H1 (cell line): ENCODE data around the gene ASXL3. TPM values are rescaled to one million over a fixed set of nuclear protein-coding genes. Genes with fewer than 3 reads are reported as not detected.
A peak's percentile ranks its signal among the peaks of the same experiment; 100 is the strongest.

Experiments used
- CTCF ChIA-PET: fragments of 300-600 bp; sonication (Branson Sonifier 250); formaldehyde crosslinking; loops from one replicate; lab custom pipeline; 2021; ENCODE audit not compliant: partially characterized antibody; lab: Charles Lee
- POLR2A ChIA-PET: fragments of 300-600 bp; sonication (Branson Sonifier 250); formaldehyde crosslinking; loops from one replicate; lab custom pipeline; 2021; ENCODE audit warnings: inconsistent platforms; ENCODE audit not compliant: partially characterized antibody; lab: Charles Lee
- DNase-seq, 2 experiments: peaks; one replicate each; pipeline versions ENCODE4 v3.0.0 to v3.0.0-alpha.2; 2010 to 2022; ENCODE audit warnings: low spot score in 2 of 2, low read depth in 1 of 2, mixed read lengths in 1 of 2
- FAIRE-seq: peaks from 2 replicates; lab custom pipeline; 2011; peaks lifted over from hg19 to GRCh38; lab: Jason Lieb, UNC
- H2AFZ ChIP-seq: 2 replicates; pipeline ENCODE4 v1.8.1; 2012; ENCODE audit warnings: low read length, inconsistent platforms
- H2AK5ac ChIP-seq: 2 replicates; pipeline ENCODE4 v1.6.1; 2013; ENCODE audit warnings: low read depth, low read length
- H2BK120ac ChIP-seq: replicated peaks from 2 replicates; pipeline ENCODE3; 2013; ENCODE audit warnings: low read depth, low read length, inconsistent platforms
- H2BK12ac ChIP-seq: 2 replicates; pipeline ENCODE4 v1.6.1; 2013; ENCODE audit warnings: low read depth, low read length
- H2BK15ac ChIP-seq: 2 replicates; pipeline ENCODE4 v1.6.1; 2013; ENCODE audit warnings: low read length
- H2BK20ac ChIP-seq: 2 replicates; pipeline ENCODE4 v1.6.1; 2013; ENCODE audit warnings: low read length
- H2BK5ac ChIP-seq: 2 replicates; pipeline ENCODE4 v1.6.1; 2013; ENCODE audit warnings: low read depth, low read length
- H3K14ac ChIP-seq: 2 replicates; pipeline ENCODE4 v1.6.1; 2013; ENCODE audit warnings: inconsistent platforms; ENCODE audit not compliant: insufficient read length
- H3K18ac ChIP-seq: 2 replicates; pipeline ENCODE4 v1.6.1; 2013; ENCODE audit warnings: low read length; ENCODE audit errors: extremely low read depth
- H3K23ac ChIP-seq: 2 replicates; pipeline ENCODE4 v1.6.1; 2013; ENCODE audit warnings: inconsistent platforms; ENCODE audit not compliant: insufficient read length
- H3K23me2 ChIP-seq: 2 replicates; pipeline ENCODE4 v1.6.1; 2013; ENCODE audit warnings: low read depth, low read length
- H3K27ac ChIP-seq: 2 replicates; pipeline ENCODE4 v1.6.1; 2011; ENCODE audit warnings: low read depth, low read length, inconsistent platforms
- H3K27me3 ChIP-seq, 4 experiments: replicated peaks in 1 of 4; 1 replicate in 1 of 4; 2 replicates in 3 of 4; pipeline versions ENCODE4 v1.6.1 to v1.8.1; 2011 to 2013; ENCODE audit warnings: low read length in 3 of 4, mild to moderate bottlenecking in 3 of 4, inconsistent platforms in 2 of 4, mixed read lengths in 2 of 4, moderate library complexity in 1 of 4; ENCODE audit not compliant: control insufficient read depth in 3 of 4, insufficient read depth in 3 of 4; ENCODE audit errors: extremely low read depth in 1 of 4
- H3K36me3 ChIP-seq, 4 experiments: 2 replicates each; pipeline versions ENCODE4 v1.6.1 to v1.8.1; 2011 to 2013; ENCODE audit warnings: mild to moderate bottlenecking in 4 of 4, low read length in 3 of 4, moderate library complexity in 2 of 4, control low read depth in 1 of 4, inconsistent platforms in 1 of 4; ENCODE audit not compliant: insufficient read depth in 4 of 4, control insufficient read depth in 2 of 4
- H3K4ac ChIP-seq: replicated peaks from 2 replicates; pipeline ENCODE3; 2013; ENCODE audit warnings: low read length, low read depth, mixed read lengths, inconsistent platforms; ENCODE audit not compliant: insufficient read length
- H3K4me1 ChIP-seq, 4 experiments: replicated peaks in 1 of 4; 1 replicate in 1 of 4; 2 replicates in 3 of 4; pipeline versions ENCODE4 v1.6.1 to v1.8.1; 2011 to 2013; ENCODE audit warnings: low read length in 3 of 4, inconsistent platforms in 2 of 4, mixed read lengths in 1 of 4; ENCODE audit not compliant: insufficient read depth in 4 of 4, control insufficient read depth in 3 of 4
- H3K4me2 ChIP-seq, 2 experiments: 2 replicates each; pipeline versions ENCODE4 v1.6.1 to v1.8.1; 2011 to 2013; ENCODE audit warnings: low read depth in 2 of 2, low read length in 2 of 2, control low read depth in 1 of 2, inconsistent platforms in 1 of 2, mild to moderate bottlenecking in 1 of 2; ENCODE audit not compliant: insufficient read depth in 1 of 2
- H3K4me3 ChIP-seq, 4 experiments: fragments of 200-600, 300-600 bp in 1 of 4; sonication (generic), shearing (Covaris generic), sonication (Bioruptor Twin) in 1 of 4; 2 replicates each; pipeline versions ENCODE4 v1.5.1 to v1.8.1; 2011 to 2016; ENCODE audit warnings: low read length in 4 of 4, low read depth in 3 of 4, control low read depth in 2 of 4, inconsistent platforms in 2 of 4, mild to moderate bottlenecking in 2 of 4, mixed read lengths in 1 of 4, moderate library complexity in 1 of 4; ENCODE audit not compliant: insufficient read depth in 2 of 4; ENCODE audit errors: extremely low read depth in 1 of 4
- H3K56ac ChIP-seq: replicated peaks from 2 replicates; pipeline ENCODE3; 2013; ENCODE audit warnings: low read depth, mild to moderate bottlenecking, mixed read lengths, low read length, inconsistent platforms; ENCODE audit not compliant: insufficient read length
- H3K79me1 ChIP-seq: 2 replicates; pipeline ENCODE4 v1.6.1; 2013; ENCODE audit warnings: low read depth, low read length, control low read depth
- H3K79me2 ChIP-seq, 2 experiments: 2 replicates each; pipeline versions ENCODE4 v1.6.1 to v1.8.1; 2012 to 2013; ENCODE audit warnings: low read length in 2 of 2, mild to moderate bottlenecking in 2 of 2, inconsistent platforms in 1 of 2; ENCODE audit not compliant: insufficient read depth in 2 of 2, control insufficient read depth in 1 of 2
- H3K9ac ChIP-seq, 4 experiments: replicated peaks in 1 of 4; 1 replicate in 1 of 4; 2 replicates in 3 of 4; pipeline versions ENCODE4 v1.6.1 to v1.8.1; 2011 to 2013; ENCODE audit warnings: low read depth in 3 of 4, low read length in 3 of 4, control low read depth in 2 of 4, mild to moderate bottlenecking in 2 of 4, moderate library complexity in 2 of 4, inconsistent platforms in 1 of 4; ENCODE audit errors: extremely low read depth in 1 of 4
- H3K9me3 ChIP-seq, 2 experiments: 2 replicates each; pipeline versions ENCODE4 v1.6.1 to v1.8.1; 2012 to 2013; ENCODE audit warnings: mild to moderate bottlenecking in 2 of 2, moderate library complexity in 2 of 2, control low read depth in 1 of 2, inconsistent platforms in 1 of 2, low read depth in 1 of 2, low read length in 1 of 2, mixed read lengths in 1 of 2; ENCODE audit not compliant: insufficient read depth in 2 of 2
- H4K20me1 ChIP-seq, 2 experiments: replicated peaks in 1 of 2; 2 replicates each; pipeline versions ENCODE3 to v1.8.1; 2011 to 2013; ENCODE audit warnings: inconsistent platforms in 2 of 2, low read length in 2 of 2, mild to moderate bottlenecking in 1 of 2; ENCODE audit not compliant: insufficient read depth in 2 of 2, control insufficient read depth in 1 of 2
- H4K5ac ChIP-seq: 2 replicates; pipeline ENCODE4 v1.6.1; 2013; ENCODE audit warnings: low read length, low read depth, mixed read lengths, inconsistent platforms; ENCODE audit not compliant: insufficient read length
- H4K8ac ChIP-seq: 2 replicates; pipeline ENCODE4 v1.8.0; 2013; ENCODE audit warnings: mild to moderate bottlenecking, moderate library complexity, low read length, inconsistent platforms; ENCODE audit not compliant: insufficient read depth; ENCODE audit errors: extremely low read depth
- H4K91ac ChIP-seq: replicated peaks from 2 replicates; pipeline ENCODE3; 2013; ENCODE audit warnings: low read length, mixed read lengths, inconsistent platforms; ENCODE audit not compliant: insufficient read length
- CEBPB ChIP-seq: IDR thresholded peaks from 2 replicates; pipeline ENCODE4 v1.6.1; 2012; ENCODE audit warnings: low read depth, low read length
- EP300 ChIP-seq, 2 experiments: IDR thresholded peaks; 1 replicate in 1 of 2; 2 replicates in 1 of 2; pipeline ENCODE4 v1.6.1; 2011 to 2012; ENCODE audit warnings: low read depth in 2 of 2, low read length in 2 of 2, mild to moderate bottlenecking in 2 of 2, borderline replicate concordance in 1 of 2, inconsistent platforms in 1 of 2, moderate library complexity in 1 of 2
- KDM5A ChIP-seq: fragments of 200-600 bp; IDR thresholded peaks from 2 replicates; pipeline ENCODE4 v1.7.1; 2012; ENCODE audit warnings: mild to moderate bottlenecking, low read length, inconsistent platforms, mixed read lengths
- NANOG ChIP-seq: IDR thresholded peaks from 2 replicates; pipeline ENCODE4 v1.6.1; 2011; ENCODE audit warnings: low read length, low read depth, mild to moderate bottlenecking, inconsistent platforms; ENCODE audit not compliant: insufficient read depth, poor library complexity, severe bottlenecking
- RBBP5 ChIP-seq: IDR thresholded peaks from 2 replicates; pipeline ENCODE4 v1.7.1; 2012; ENCODE audit warnings: low read depth, mild to moderate bottlenecking, inconsistent platforms, low read length, moderate library complexity, borderline replicate concordance
- WGBS, 2 experiments: shearing (Covaris generic) in 1 of 2; methylation state at CpG; one replicate each; pipeline versions ENCODE4 v1.1.6 to v1.1.7; 2013 to 2015; ENCODE audit warnings: low lambda C conversion rate in 2 of 2, mixed read lengths in 2 of 2, inconsistent platforms in 1 of 2, low coverage in 1 of 2, missing lambda C conversion rate in 1 of 2; ENCODE audit not compliant: insufficient replicate concordance in 2 of 2, insufficient coverage in 1 of 2, insufficient read length in 1 of 2; ENCODE audit errors: extremely low coverage in 1 of 2, missing lambda C conversion rate in 1 of 2; 5-methylcytosine and 5-hydroxymethylcytosine counted together
- polyA plus RNA-seq, 7 experiments: library from polyadenylated mRNA; depleted of rRNA in 3 of 7; stranded (reverse) in 5 of 7; unstranded in 2 of 7; fragments of >200 nt in 5 of 7; fragments of 200-250 nt in 2 of 7; gene quantifications; 1 replicate in 5 of 7; 2 replicates in 1 of 7; 4 replicates in 1 of 7; pipeline versions ENCODE4 v1.2.1 to v1.2.3, GENCODE V29; 2011 to 2013; ENCODE audit warnings: missing spikeins in 2 of 7, mixed read lengths in 2 of 7
- total RNA-seq: library from RNA; stranded (reverse); fragmentation: NEBNext Ultra II Directional; extraction: Animal tissue kit (Norgen Biotek cat#: 25700); gene quantifications from 2 replicates; pipeline ENCODE4 v1.2.1, GENCODE V29; 2021

ASXL3 gene
- total and polyA plus RNA-seq, 2 of the 8 experiments (the other 6 are each of a cell fraction or from before 2014, with no cell fraction given), result 0.08 to 1.3 TPM

DNA sequence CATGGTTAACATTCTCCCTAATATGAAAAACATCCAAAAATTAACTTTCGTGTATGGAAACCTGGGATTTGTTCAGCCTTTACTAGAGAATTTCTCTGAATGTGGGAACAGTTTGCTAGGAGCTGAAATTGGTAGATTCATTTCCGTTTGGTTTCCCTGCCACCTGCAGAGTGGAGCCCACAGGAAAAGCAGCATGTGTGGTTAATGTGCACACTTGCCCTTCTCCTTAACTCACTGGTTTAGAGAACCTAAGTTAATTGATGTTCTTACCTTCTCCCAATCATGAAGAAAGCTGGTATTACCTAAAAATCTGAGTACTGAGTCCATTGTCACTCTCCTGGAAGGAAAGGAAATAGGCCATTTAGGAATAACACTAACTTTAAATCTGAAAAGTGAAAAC is 37.6 kb upstream of the ASXL3 start:
- 80% methylated on average over 2 of the region's 2 CpGs; no CpG with 5 or more reads in 1 of the 2 experiments for WGBS, 2 experiments
- no peaks in the 10 kb centered on the region for H3K27me3 ChIP-seq
- no peak overlapping the region for H2BK20ac ChIP-seq
- no peak overlapping the region for H3K27ac ChIP-seq
- no peak overlapping the region for H3K18ac ChIP-seq
- H3K4ac ChIP-seq, result no peak overlapping the region
- no peak overlapping the region for H4K5ac ChIP-seq
- no peak overlapping the region for H2BK15ac ChIP-seq
- H3K23me2 ChIP-seq, result no peaks in the 10 kb centered on the region
- CTCF ChIA-PET, result interaction anchor here (1.5 kb wide), 1 partner anchor 20 kb away, joined by 3 read pairs; no protein-coding TSS in a partner anchor
- H4K8ac ChIP-seq, result no peak overlapping the region
- H4K20me1 ChIP-seq, result no peaks in the 10 kb centered on the region
- no peak overlapping the region for H4K91ac ChIP-seq
- TF ChIP-seq KDM5A (no peak), NANOG (no peak), RBBP5 (no peak), CEBPB (no peak), EP300 (IDR thresholded peaks at IDR 0.05; ENCODE audit: borderline replicate concordance in 1 of 2, low read depth in 2 of 2, low read length in 2 of 2) (no peak)
- POLR2A ChIA-PET, result no interaction called here
- no peak overlapping the region for H3K4me2 ChIP-seq
- no peak overlapping the region for H3K56ac ChIP-seq
- H3K9ac ChIP-seq, result no peak overlapping the region
- no peak overlapping the region for H2BK5ac ChIP-seq
- peaks cover 0 to 2% (median 0%) of the 10 kb centered on the region in 4 experiments; a peak in 1 of 8 replicates for H3K36me3 ChIP-seq
- no peaks in the 10 kb centered on the region for H3K79me2 ChIP-seq
- FAIRE-seq (no peak), DNase-seq (no peak)
- H2AFZ ChIP-seq, result peak overlapping the region; percentile 70; the same call in 1 of the 2 replicates
- no peak overlapping the region for H2AK5ac ChIP-seq
- no peak overlapping the region for H3K4me3 ChIP-seq
- H3K9me3 ChIP-seq, result no peaks in the 10 kb centered on the region
- no peaks in the 10 kb centered on the region for H3K79me1 ChIP-seq
- no peak overlapping the region for H3K23ac ChIP-seq
- H3K14ac ChIP-seq, result no peak overlapping the region
- H2BK12ac ChIP-seq, result no peak overlapping the region
- H2BK120ac ChIP-seq, result no peak overlapping the region
- H3K4me1 ChIP-seq, result no peaks in the 10 kb centered on the region
